HEK293 (cell line): ENCODE data around the gene S100B.
A peak's percentile ranks its signal among the peaks of the same experiment; 100 is the strongest.

Experiments
- CTCF ChIA-PET: fragments of 350-600 bp; formaldehyde crosslinking; extraction: SDS; loops from one replicate; lab custom pipeline; 2021; ENCODE audit warnings: antibody characterized with exemption; lab: Yijun Ruan, JAX
- POLR2A ChIA-PET: fragments of 300-600 bp; formaldehyde crosslinking; extraction: SDS; loops from one replicate; lab custom pipeline; 2020; ENCODE audit warnings: antibody characterized with exemption, inconsistent platforms; lab: Yijun Ruan, JAX
- H3K27ac ChIP-seq: fragments of 200-500 bp; sonication (Bioruptor generic); 2 replicates; pipeline ENCODE4 v1.5.1; 2014; ENCODE audit warnings: low read depth, low read length, control low read depth, inconsistent platforms; ENCODE audit errors: extremely low read depth
- H3K36me3 ChIP-seq, 2 experiments: fragments of 200-500 bp in 1 of 2; sonication (Bioruptor generic) in 1 of 2; 1 replicate in 1 of 2; 2 replicates in 1 of 2; pipeline ENCODE4 v1.5.1; 2014 to 2017; ENCODE audit warnings: inconsistent platforms in 2 of 2, low read length in 2 of 2; ENCODE audit not compliant: control insufficient read depth in 2 of 2, insufficient read depth in 1 of 2
- H3K4me1 ChIP-seq: fragments of 200-500 bp; sonication (Bioruptor generic); 2 replicates; pipeline ENCODE4 v1.5.1; 2014; ENCODE audit warnings: mild to moderate bottlenecking, low read length, inconsistent platforms; ENCODE audit not compliant: control insufficient read depth, insufficient read depth
- H3K4me3 ChIP-seq: 2 replicates; pipeline ENCODE4 v1.5.1; 2011; ENCODE audit warnings: low read depth, mild to moderate bottlenecking, control low read depth, low read length, moderate library complexity
- H3K9me3 ChIP-seq: fragments of 200-500 bp; sonication (Bioruptor generic); 2 replicates; pipeline ENCODE4 v1.5.1; 2014; ENCODE audit warnings: low read depth, low read length, inconsistent platforms; ENCODE audit not compliant: control insufficient read depth, insufficient read depth
- ATF2 ChIP-seq: fragments of 450-650 bp; formaldehyde crosslinking; IDR thresholded peaks from 2 replicates; pipeline ENCODE4 v1.5.1; 2016; ENCODE audit warnings: missing biosample characterization, missing genetic modification characterization, low read depth
- SALL2 ChIP-seq: fragments of 450-650 bp; formaldehyde crosslinking; IDR thresholded peaks from 2 replicates; pipeline ENCODE4 v1.5.0; 2017; ENCODE audit warnings: missing biosample characterization, mild to moderate bottlenecking, missing genetic modification characterization, borderline replicate concordance
- SETDB1 ChIP-seq: IDR thresholded peaks from one replicate; pipeline ENCODE4 v1.6.1; 2017; ENCODE audit warnings: mild to moderate bottlenecking, low read length, moderate library complexity, mixed read lengths; ENCODE audit not compliant: insufficient read length
- ZBTB11 ChIP-seq: fragments of 450-650 bp; formaldehyde crosslinking; conservative IDR thresholded peaks from 2 replicates; pipeline ENCODE4 v1.5.1; 2016; ENCODE audit warnings: low read depth, missing biosample characterization, missing genetic modification characterization
- ZFHX2 ChIP-seq: fragments of 450-650 bp; formaldehyde crosslinking; conservative IDR thresholded peaks from 2 replicates; pipeline ENCODE4 v1.5.1; 2016; ENCODE audit warnings: missing biosample characterization, missing genetic modification characterization
- ZIC2 ChIP-seq: fragments of 450-650 bp; formaldehyde crosslinking; IDR thresholded peaks from 2 replicates; pipeline ENCODE4 v1.5.1; 2016; ENCODE audit warnings: missing biosample characterization, missing genetic modification characterization
- ZNF133 ChIP-seq: fragments of 450-650 bp; formaldehyde crosslinking; IDR thresholded peaks from 2 replicates; pipeline ENCODE4 v1.5.1; 2016; ENCODE audit warnings: missing biosample characterization, missing genetic modification characterization
- ZNF175 ChIP-seq: fragments of 450-650 bp; formaldehyde crosslinking; IDR thresholded peaks from 2 replicates; pipeline ENCODE4 v1.5.1; 2016; ENCODE audit warnings: missing biosample characterization, missing genetic modification characterization
- ZNF280D ChIP-seq: fragments of 450-650 bp; formaldehyde crosslinking; IDR thresholded peaks from 2 replicates; pipeline ENCODE4 v1.5.1; 2016; ENCODE audit warnings: missing biosample characterization, missing genetic modification characterization
- ZNF473 ChIP-seq: fragments of 450-650 bp; formaldehyde crosslinking; IDR thresholded peaks from 2 replicates; pipeline ENCODE4 v1.5.1; 2017; ENCODE audit warnings: missing biosample characterization, missing genetic modification characterization
- ZNF518A ChIP-seq: fragments of 450-650 bp; formaldehyde crosslinking; conservative IDR thresholded peaks from 2 replicates; pipeline ENCODE4 v1.5.1; 2016; ENCODE audit warnings: low read depth, missing biosample characterization, missing genetic modification characterization
- ZNF530 ChIP-seq: fragments of 450-650 bp; formaldehyde crosslinking; IDR thresholded peaks from 2 replicates; pipeline ENCODE4 v1.5.1; 2016; ENCODE audit warnings: low read depth, missing biosample characterization, missing genetic modification characterization
- ZNF629 ChIP-seq: fragments of 450-650 bp; formaldehyde crosslinking; IDR thresholded peaks from 2 replicates; pipeline ENCODE4 v1.5.1; 2017; ENCODE audit warnings: missing biosample characterization, missing genetic modification characterization
- ZNF747 ChIP-seq: fragments of 450-650 bp; formaldehyde crosslinking; IDR thresholded peaks from 2 replicates; pipeline ENCODE4 v1.5.1; 2016; ENCODE audit warnings: missing biosample characterization, missing genetic modification characterization

The S100B gene

GRCh38 chr21:46626975-46627501, 22.2 kb upstream of the S100B start (continued):
- TF ChIP-seq ZNF133 (tag by site-specific recombination) (no peak), ZNF747 (no peak), ZNF530 (tag by site-specific recombination) (no peak)

- H3K9me3 ChIP-seq = no peaks in the 10 kb centered on the region
- H3K27ac ChIP-seq = no peak overlapping the region
- H3K4me1 ChIP-seq = peaks cover 5% of the 10 kb centered on the region; the same call in 1 of the 2 replicates
- CTCF ChIA-PET = no interaction called here
- H3K4me3 ChIP-seq = no peak overlapping the region
- POLR2A ChIA-PET = interaction anchor here (1.4 kb wide), 1 partner anchor 9 kb away, joined by 5 read pairs; the partner anchor contains the start of gene PRMT2
- TF ChIP-seq ZBTB11 (no peak), ZNF175 (tag by site-specific recombination) (no peak)
- TF ChIP-seq, all 188 proteins: peak for 0
- no peaks in the 10 kb centered on the region for H3K36me3 ChIP-seq
Measured at GRCh38 chr21:46626536-46626935, 21.7 kb upstream of the S100B start.

- CTCF ChIA-PET = no interaction called here
- Histone ChIP-seq H3K9me3 (no peaks in the 10 kb centered on the region), H3K4me3 (no peak overlapping the region), H3K36me3 (no peaks in the 10 kb centered on the region), H3K4me1 (peaks cover 5% of the 10 kb centered on the region; the same call in 1 of the 2 replicates), H3K27ac (no peak overlapping the region)
- POLR2A ChIA-PET = no interaction called here
- no peak for TF ChIP-seq ZIC2 (tag by site-specific recombination)
- no peak for TF ChIP-seq SALL2
- no peak for TF ChIP-seq ATF2
- TF ChIP-seq ZNF280D (tag by site-specific recombination) = peak; percentile 77; the same call in 1 of the 2 replicates
- no peak for TF ChIP-seq ZFHX2 (tag by site-specific recombination)
- no peak for TF ChIP-seq ZNF629 (tag by site-specific recombination)
- peak; percentile 88 for TF ChIP-seq SETDB1
Measured at GRCh38 chr21:46625759-46626158, 20.9 kb upstream of the S100B start.

- no peaks in the 10 kb centered on the region for H3K4me1 ChIP-seq
- no peak overlapping the region for H3K4me3 ChIP-seq
- no peak overlapping the region for H3K27ac ChIP-seq
- POLR2A ChIA-PET = no interaction called here
- CTCF ChIA-PET = no interaction called here
- no peaks in the 10 kb centered on the region for H3K36me3 ChIP-seq
- no peaks in the 10 kb centered on the region for H3K9me3 ChIP-seq
- TF ChIP-seq ZNF473 (tag by site-specific recombination) (no peak), ZNF518A (tag by site-specific recombination) (no peak)
Measured at GRCh38 chr21:46624050-46624449, 19.2 kb upstream of the S100B start.
